HG02870 (cell line): ENCODE measurements around the gene EMID1.

Source experiments
- ATAC-seq: cut with Tn5 transposase; IDR thresholded peaks from one replicate; pipeline ENCODE4 v1.9.1; 2021; ENCODE audit warnings: mild to moderate bottlenecking, moderate library complexity; ENCODE audit not compliant: unreplicated experiment

The EMID1 gene

GRCh38 chr22:29258407-29259252 lies 52.9 kb downstream of the EMID1 start:
- ATAC-seq, result no peak

GRCh38 chr22:29259253-29259899 lies 53.7 kb downstream of the EMID1 start:
- ATAC-seq, result no peak

GRCh38 chr22:29260031-29260560 lies 54.4 kb downstream of the EMID1 start:
- no peak for ATAC-seq

- no peak for ATAC-seq
Observed at GRCh38 chr22:29260601-29261315, 55.1 kb downstream of the EMID1 start.

- no peak for ATAC-seq
Observed at GRCh38 chr22:29263791-29264276, 58.1 kb downstream of the EMID1 start.

- ATAC-seq, result no peak
Observed at GRCh38 chr22:29265305-29265704, 59.6 kb downstream of the EMID1 start.

- ATAC-seq, result no peak
Observed at GRCh38 chr22:29265929-29266328, 60.2 kb downstream of the EMID1 start.

- ATAC-seq, result no peak
Observed at GRCh38 chr22:29266564-29267461, 61.1 kb downstream of the EMID1 start.

- ATAC-seq, result no peak
Observed at GRCh38 chr22:29267462-29267857, 61.8 kb downstream of the EMID1 start.

- ATAC-seq, result peak; percentile 76
Observed at GRCh38 chr22:29267858-29268510, 62.3 kb downstream of the EMID1 start, which contains the start of the genes EWSR1 and RHBDD3. Gene EWSR1 (plus strand): TSS chr22:29268268. CDS start chr22:29268337, 69 bp downstream. Gene RHBDD3 (minus strand): TSS chr22:29267981. CDS start chr22:29265626, 2,355 bp downstream.

GRCh38 chr22:29268511-29269229 lies 63.0 kb downstream of the EMID1 start:
- ATAC-seq, result peak; percentile 15

GRCh38 chr22:29269230-29269604 lies 63.5 kb downstream of the EMID1 start:
- no peak for ATAC-seq

GRCh38 chr22:29269731-29270474 lies 64.2 kb downstream of the EMID1 start:
- ATAC-seq, result no peak

GRCh38 chr22:29270475-29271271 lies 65.0 kb downstream of the EMID1 start:
- ATAC-seq, result no peak

GRCh38 chr22:29272624-29273023 lies 66.9 kb downstream of the EMID1 start:
- ATAC-seq, result no peak

GRCh38 chr22:29275167-29275566 lies 69.5 kb downstream of the EMID1 start:
- ATAC-seq, result no peak

GRCh38 chr22:29275819-29276565 lies 70.3 kb downstream of the EMID1 start:
- ATAC-seq, result no peak
